ENCODE results near the gene ADAP1.

DNA sequence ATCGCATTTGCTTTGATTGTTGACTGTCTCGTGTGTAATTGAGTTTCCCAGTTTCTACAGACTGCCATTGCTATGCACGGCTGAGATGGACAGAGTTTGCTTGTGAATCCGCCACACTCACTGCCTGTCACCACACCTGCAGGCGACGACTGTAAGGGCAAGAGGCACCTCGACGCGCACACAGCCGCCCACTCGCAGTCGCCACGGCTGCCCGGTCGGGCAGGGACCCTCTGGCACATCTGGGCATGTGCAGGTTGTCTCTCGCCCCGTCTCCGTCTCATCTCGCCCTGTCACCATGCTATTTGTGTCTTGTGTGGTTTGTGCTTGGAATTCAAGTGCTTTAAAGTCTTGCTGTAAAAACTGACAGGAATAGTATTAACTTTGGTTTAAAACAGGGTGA is 104.7 kb downstream of the ADAP1 start:
- TF ChIP-seq EZH2 (IDR thresholded peaks at IDR 0.05; ENCODE audit: insufficient read depth, poor library complexity, severe bottlenecking) (no peak), EZH2phosphoT487 (IDR thresholded peaks at IDR 0.05; ENCODE audit: insufficient read depth, low read depth) (no peak)
